ENCODE results near the gene OLIG1.

GRCh38 chr21:33026878-33027400 is 43.0 kb upstream of the OLIG1 start:
- TF ChIP-seq HCFC1 (IDR thresholded peaks at IDR 0.05; ENCODE audit: low read length) (no peak), CTCF (IDR thresholded peaks at IDR 0.05 in 2 of 3, conservative IDR thresholded peaks at IDR 0.05 in 1 of 3; ENCODE audit: control insufficient read depth in 2 of 3, extremely low read depth in 1 of 3, insufficient read depth in 1 of 3, low read depth in 3 of 3, low read length in 3 of 3) (no peak)
